GM12878 (cell line): Measurements from ENCODE around the gene IL11. TPM values are rescaled to one million over a fixed set of nuclear protein-coding genes. Genes with fewer than 3 reads are reported as not detected.

ENCODE experiments used
- ATF7 ChIP-seq: fragments of 450-650 bp; IDR thresholded peaks from 2 replicates; pipeline ENCODE4 v1.6.1; 2016; ENCODE audit warnings: low read depth, mild to moderate bottlenecking
- BACH1 ChIP-seq: fragments of 450-650 bp; IDR thresholded peaks from 2 replicates; pipeline ENCODE4 v1.6.1; 2017; ENCODE audit warnings: mild to moderate bottlenecking, borderline replicate concordance
- DPF2 ChIP-seq: fragments of 450-650 bp; IDR thresholded peaks from 2 replicates; pipeline ENCODE4 v1.6.1; 2017; ENCODE audit warnings: mild to moderate bottlenecking
- GATAD2B ChIP-seq: fragments of 450-650 bp; conservative IDR thresholded peaks from 2 replicates; pipeline ENCODE4 v1.6.1; 2017; ENCODE audit warnings: low read depth, mild to moderate bottlenecking, moderate library complexity
- PAX8 ChIP-seq: fragments of 450-650 bp; IDR thresholded peaks from 2 replicates; pipeline ENCODE4 v1.6.1; 2017; ENCODE audit warnings: mild to moderate bottlenecking, moderate library complexity
- PML ChIP-seq: IDR thresholded peaks from 2 replicates; pipeline ENCODE4 v1.6.1; 2012; ENCODE audit warnings: low read length, inconsistent platforms
- RAD21 ChIP-seq: IDR thresholded peaks from 2 replicates; pipeline ENCODE4 v1.6.1; 2011; ENCODE audit warnings: mild to moderate bottlenecking, low read depth, low read length, moderate library complexity; ENCODE audit not compliant: insufficient read depth
- RB1 ChIP-seq: fragments of 450-650 bp; formaldehyde crosslinking; IDR thresholded peaks from 2 replicates; pipeline ENCODE4 v1.6.1; 2017; ENCODE audit warnings: mild to moderate bottlenecking, borderline replicate concordance
- SIX5 ChIP-seq: IDR thresholded peaks from 2 replicates; pipeline ENCODE4 v1.6.1; 2011; ENCODE audit warnings: mild to moderate bottlenecking, low read depth, low read length, moderate library complexity; ENCODE audit not compliant: severe bottlenecking
- SMAD5 ChIP-seq: IDR thresholded peaks from 2 replicates; pipeline ENCODE4 v1.6.1; 2016; ENCODE audit warnings: antibody characterized with exemption, low read depth
- SREBF2 ChIP-seq: IDR thresholded peaks from 2 replicates; pipeline ENCODE4 v1.6.1; 2012; ENCODE audit warnings: mild to moderate bottlenecking, low read length
- TCF3 ChIP-seq: IDR thresholded peaks from 2 replicates; pipeline ENCODE4 v1.6.1; 2012; ENCODE audit warnings: low read depth, mild to moderate bottlenecking, low read length, borderline replicate concordance; ENCODE audit not compliant: insufficient read depth
- ZNF207 ChIP-seq: fragments of 450-650 bp; IDR thresholded peaks from 2 replicates; pipeline ENCODE4 v1.6.1; 2014; ENCODE audit warnings: antibody characterized with exemption, mild to moderate bottlenecking, borderline replicate concordance
- polyA plus RNA-seq, 11 experiments: library from polyadenylated mRNA; depleted of rRNA in 4 of 11; unstranded in 6 of 11; stranded (reverse) in 5 of 11; fragments of >200 nt; fragmentation: Nextera tagmentation in 4 of 11; fragmentation: Illumina TruSeq in 1 of 11; extraction: Ambion mirVana in 4 of 11; extraction: Trizol in 1 of 11; gene quantifications; 1 replicate in 1 of 11; 2 replicates in 10 of 11; pipeline versions ENCODE4 v1.2.1 to v1.2.3, GENCODE V29; 2011 to 2016; ENCODE audit warnings: inconsistent platforms in 2 of 11, missing spikeins in 2 of 11, low read depth in 1 of 11
- total RNA-seq, 4 experiments: library from RNA; depleted of rRNA in 3 of 4; stranded (reverse); fragments of >200 nt in 3 of 4; fragmentation: Illumina TruSeq in 1 of 4; extraction: Trizol in 1 of 4; gene quantifications; 2 replicates each; pipeline versions ENCODE4 v1.2.1 to v1.2.3, GENCODE V29; 2013 to 2021
- TF ChIP-seq, protein P1 (sequence below): fragments of 450-650 bp; IDR thresholded peaks from 2 replicates; pipeline ENCODE4 v1.6.1; 2017; ENCODE audit warnings: mild to moderate bottlenecking, moderate library complexity
- TF ChIP-seq, protein P2 (sequence below): IDR thresholded peaks from 2 replicates; pipeline ENCODE4 v1.6.1; 2011; ENCODE audit warnings: low read depth, low read length, improper control_type of control experiment, borderline replicate concordance
- TF ChIP-seq, protein P3 (sequence below): fragments of 450-650 bp; conservative IDR thresholded peaks from 2 replicates; pipeline ENCODE4 v1.6.1; 2017; ENCODE audit warnings: mild to moderate bottlenecking, moderate library complexity
- TF ChIP-seq, protein P4 (sequence below): IDR thresholded peaks from 2 replicates; pipeline ENCODE4 v1.6.1; 2012; ENCODE audit warnings: low read depth, low read length, improper control_type of control experiment

IL11 gene
- total and polyA plus RNA-seq, 10 of the 15 experiments (the other 5 are each of a cell fraction or from before 2014, with no cell fraction given) = 0.15 TPM; not detected in 9

- TF ChIP-seq, protein P1, sequence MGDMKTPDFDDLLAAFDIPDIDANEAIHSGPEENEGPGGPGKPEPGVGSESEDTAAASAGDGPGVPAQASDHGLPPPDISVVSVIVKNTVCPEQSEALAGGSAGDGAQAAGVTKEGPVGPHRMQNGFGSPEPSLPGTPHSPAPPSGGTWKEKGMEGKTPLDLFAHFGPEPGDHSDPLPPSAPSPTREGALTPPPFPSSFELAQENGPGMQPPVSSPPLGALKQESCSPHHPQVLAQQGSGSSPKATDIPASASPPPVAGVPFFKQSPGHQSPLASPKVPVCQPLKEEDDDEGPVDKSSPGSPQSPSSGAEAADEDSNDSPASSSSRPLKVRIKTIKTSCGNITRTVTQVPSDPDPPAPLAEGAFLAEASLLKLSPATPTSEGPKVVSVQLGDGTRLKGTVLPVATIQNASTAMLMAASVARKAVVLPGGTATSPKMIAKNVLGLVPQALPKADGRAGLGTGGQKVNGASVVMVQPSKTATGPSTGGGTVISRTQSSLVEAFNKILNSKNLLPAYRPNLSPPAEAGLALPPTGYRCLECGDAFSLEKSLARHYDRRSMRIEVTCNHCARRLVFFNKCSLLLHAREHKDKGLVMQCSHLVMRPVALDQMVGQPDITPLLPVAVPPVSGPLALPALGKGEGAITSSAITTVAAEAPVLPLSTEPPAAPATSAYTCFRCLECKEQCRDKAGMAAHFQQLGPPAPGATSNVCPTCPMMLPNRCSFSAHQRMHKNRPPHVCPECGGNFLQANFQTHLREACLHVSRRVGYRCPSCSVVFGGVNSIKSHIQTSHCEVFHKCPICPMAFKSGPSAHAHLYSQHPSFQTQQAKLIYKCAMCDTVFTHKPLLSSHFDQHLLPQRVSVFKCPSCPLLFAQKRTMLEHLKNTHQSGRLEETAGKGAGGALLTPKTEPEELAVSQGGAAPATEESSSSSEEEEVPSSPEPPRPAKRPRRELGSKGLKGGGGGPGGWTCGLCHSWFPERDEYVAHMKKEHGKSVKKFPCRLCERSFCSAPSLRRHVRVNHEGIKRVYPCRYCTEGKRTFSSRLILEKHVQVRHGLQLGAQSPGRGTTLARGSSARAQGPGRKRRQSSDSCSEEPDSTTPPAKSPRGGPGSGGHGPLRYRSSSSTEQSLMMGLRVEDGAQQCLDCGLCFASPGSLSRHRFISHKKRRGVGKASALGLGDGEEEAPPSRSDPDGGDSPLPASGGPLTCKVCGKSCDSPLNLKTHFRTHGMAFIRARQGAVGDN = no peak
- TF ChIP-seq, protein P2, sequence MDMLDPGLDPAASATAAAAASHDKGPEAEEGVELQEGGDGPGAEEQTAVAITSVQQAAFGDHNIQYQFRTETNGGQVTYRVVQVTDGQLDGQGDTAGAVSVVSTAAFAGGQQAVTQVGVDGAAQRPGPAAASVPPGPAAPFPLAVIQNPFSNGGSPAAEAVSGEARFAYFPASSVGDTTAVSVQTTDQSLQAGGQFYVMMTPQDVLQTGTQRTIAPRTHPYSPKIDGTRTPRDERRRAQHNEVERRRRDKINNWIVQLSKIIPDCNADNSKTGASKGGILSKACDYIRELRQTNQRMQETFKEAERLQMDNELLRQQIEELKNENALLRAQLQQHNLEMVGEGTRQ = no peak
- TF ChIP-seq DPF2 = no peak; the same call in 1 of the 2 replicates
- TF ChIP-seq PML = no peak
- no peak for TF ChIP-seq PAX8
- TF ChIP-seq TCF3 = no peak
- TF ChIP-seq, protein P3, sequence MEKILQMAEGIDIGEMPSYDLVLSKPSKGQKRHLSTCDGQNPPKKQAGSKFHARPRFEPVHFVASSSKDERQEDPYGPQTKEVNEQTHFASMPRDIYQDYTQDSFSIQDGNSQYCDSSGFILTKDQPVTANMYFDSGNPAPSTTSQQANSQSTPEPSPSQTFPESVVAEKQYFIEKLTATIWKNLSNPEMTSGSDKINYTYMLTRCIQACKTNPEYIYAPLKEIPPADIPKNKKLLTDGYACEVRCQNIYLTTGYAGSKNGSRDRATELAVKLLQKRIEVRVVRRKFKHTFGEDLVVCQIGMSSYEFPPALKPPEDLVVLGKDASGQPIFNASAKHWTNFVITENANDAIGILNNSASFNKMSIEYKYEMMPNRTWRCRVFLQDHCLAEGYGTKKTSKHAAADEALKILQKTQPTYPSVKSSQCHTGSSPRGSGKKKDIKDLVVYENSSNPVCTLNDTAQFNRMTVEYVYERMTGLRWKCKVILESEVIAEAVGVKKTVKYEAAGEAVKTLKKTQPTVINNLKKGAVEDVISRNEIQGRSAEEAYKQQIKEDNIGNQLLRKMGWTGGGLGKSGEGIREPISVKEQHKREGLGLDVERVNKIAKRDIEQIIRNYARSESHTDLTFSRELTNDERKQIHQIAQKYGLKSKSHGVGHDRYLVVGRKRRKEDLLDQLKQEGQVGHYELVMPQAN = peak; percentile 35; the same call in 1 of the 2 replicates
- TF ChIP-seq GATAD2B = no peak
- no peak for TF ChIP-seq ZNF207
- TF ChIP-seq, protein P4, sequence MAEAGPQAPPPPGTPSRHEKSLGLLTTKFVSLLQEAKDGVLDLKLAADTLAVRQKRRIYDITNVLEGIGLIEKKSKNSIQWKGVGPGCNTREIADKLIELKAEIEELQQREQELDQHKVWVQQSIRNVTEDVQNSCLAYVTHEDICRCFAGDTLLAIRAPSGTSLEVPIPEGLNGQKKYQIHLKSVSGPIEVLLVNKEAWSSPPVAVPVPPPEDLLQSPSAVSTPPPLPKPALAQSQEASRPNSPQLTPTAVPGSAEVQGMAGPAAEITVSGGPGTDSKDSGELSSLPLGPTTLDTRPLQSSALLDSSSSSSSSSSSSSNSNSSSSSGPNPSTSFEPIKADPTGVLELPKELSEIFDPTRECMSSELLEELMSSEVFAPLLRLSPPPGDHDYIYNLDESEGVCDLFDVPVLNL = no peak
- no peak for TF ChIP-seq SIX5
- TF ChIP-seq SREBF2 = no peak
- peak; percentile 38; the same call in 1 of the 2 replicates for TF ChIP-seq BACH1
- no peak for TF ChIP-seq RB1
- TF ChIP-seq RAD21 = 0 out of 2 replicates have a peak, but pooled peaks have one; percentile 32
- TF ChIP-seq ATF7 = no peak
- TF ChIP-seq SMAD5 = no peak
Measured at GRCh38 chr19:55383279-55384130, 13.2 kb upstream of the IL11 start (continued).
